GM19023 (cell line): ENCODE results near the gene ZNF783.
"Not testable (repeated sequence)": the region's sequence is repeated elsewhere in the genome, so short reads cannot be mapped to it uniquely, and the experiment has no call there.

Experiments
- ATAC-seq: cut with Tn5 transposase; IDR thresholded peaks from one replicate; pipeline ENCODE4 v1.9.1; 2021; ENCODE audit warnings: mild to moderate bottlenecking, moderate library complexity; ENCODE audit not compliant: unreplicated experiment

The ZNF783 gene

DNA sequence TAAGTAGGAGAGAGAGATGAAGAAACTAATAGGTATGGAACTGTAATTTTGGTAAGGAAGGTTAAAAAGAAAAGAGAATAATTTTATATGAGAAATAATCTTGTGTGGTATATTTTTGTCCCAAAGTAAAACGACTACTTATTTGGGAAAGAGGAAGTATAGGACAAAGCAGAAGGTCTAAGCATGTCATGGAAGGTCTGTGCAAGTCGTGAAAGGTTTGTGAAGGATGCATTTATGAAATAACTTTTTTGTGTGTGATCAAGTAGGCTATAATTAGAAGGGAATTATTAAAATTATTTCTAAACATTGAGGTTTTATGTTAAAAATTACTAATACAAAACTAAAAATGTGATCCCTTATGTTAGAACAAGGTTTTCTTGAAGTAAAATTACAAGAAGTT is 63.3 kb downstream of the ZNF783 start:
- no peak for ATAC-seq

- ATAC-seq: no peak
These were observed 67.3 kb downstream of the ZNF783 start for GRCh38 chr7:149329265-149329664.

- ATAC-seq: no peak
These were observed 67.9 kb downstream of the ZNF783 start for GRCh38 chr7:149329766-149330334.

DNA sequence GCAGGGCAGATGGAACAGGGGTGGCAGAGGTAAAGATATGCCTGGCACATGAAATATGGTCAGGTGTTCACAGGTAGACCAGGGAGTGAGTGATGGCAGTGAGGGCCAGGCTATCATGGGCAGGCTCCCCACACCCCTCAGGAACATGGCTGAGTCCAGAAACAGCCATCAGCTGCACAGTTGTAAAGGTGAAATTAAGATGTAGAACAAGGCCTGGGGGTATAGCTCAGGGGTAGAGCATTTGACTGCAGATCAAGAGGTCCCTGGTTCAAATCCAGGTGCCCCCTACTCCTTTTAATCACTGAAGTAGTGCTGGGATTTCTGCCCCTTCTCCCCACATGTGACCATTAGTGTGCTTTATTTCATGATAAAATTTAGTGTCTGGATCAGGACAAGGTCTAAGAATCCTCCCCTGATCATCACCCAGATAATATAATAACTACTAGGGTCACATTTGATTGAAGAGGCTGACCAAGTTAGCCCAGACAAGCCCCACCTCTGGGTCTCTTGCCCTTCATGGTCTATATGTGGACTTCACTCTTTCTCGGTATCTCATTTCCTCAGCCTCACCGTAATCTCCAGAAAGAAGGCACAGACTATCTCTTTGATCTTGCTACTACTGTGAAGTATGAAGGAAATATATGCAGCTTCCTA is 69.0 kb downstream of the ZNF783 start:
- ATAC-seq: no peak

GRCh38 chr7:149332602-149333320 is 70.8 kb downstream of the ZNF783 start:
- ATAC-seq: not testable (repeated sequence)

GRCh38 chr7:149333321-149333717 is 71.3 kb downstream of the ZNF783 start:
- no peak for ATAC-seq

DNA sequence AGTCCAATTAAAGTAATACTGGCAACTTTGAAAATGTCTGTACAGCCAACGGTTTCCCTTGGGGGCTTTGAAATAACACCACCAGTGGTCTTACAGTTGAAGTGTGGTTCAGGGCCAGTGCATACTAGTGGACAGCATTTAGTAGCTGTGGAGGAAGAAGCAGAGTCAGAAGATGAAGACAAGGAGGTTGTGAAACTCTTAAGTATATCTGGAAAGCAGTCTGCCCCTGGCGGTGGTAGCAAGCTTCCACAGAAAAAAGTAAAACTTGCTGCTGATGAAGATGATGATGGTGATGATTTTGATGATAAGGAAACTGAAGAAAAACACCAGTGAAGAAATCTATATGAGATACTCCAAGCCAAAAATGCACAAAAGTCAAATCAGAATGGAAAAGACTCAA is 72.2 kb downstream of the ZNF783 start:
- no peak for ATAC-seq
